SU-DHL-6 (cell line): ENCODE measurements around the gene NDUFA3.

Source experiments
- H2AFZ ChIP-seq: fragments of 200-600 bp; sonication (generic); 2 replicates; pipeline ENCODE4 v1.6.1; 2014; ENCODE audit warnings: low read depth, mild to moderate bottlenecking, moderate library complexity, mixed read lengths, antibody characterized with exemption, low read length; ENCODE audit not compliant: severe bottlenecking
- H3F3A ChIP-seq: fragments of 200-600 bp; shearing (Covaris generic); 2 replicates; pipeline ENCODE4 v1.6.0; 2016; ENCODE audit warnings: antibody characterized with exemption, mild to moderate bottlenecking; ENCODE audit not compliant: insufficient read depth
- H3K27ac ChIP-seq: fragments of 200-600 bp; sonication (generic); 2 replicates; pipeline ENCODE4 v1.5.1; 2016; ENCODE audit warnings: low read depth, mild to moderate bottlenecking, low read length, moderate library complexity, mixed read lengths
- H3K27me3 ChIP-seq: fragments of 200-600 bp; sonication (generic), shearing (Covaris generic); 2 replicates; pipeline ENCODE4 v1.6.0; 2014; ENCODE audit warnings: mild to moderate bottlenecking, low read length
- H3K36me3 ChIP-seq: fragments of 200-600 bp; sonication (generic); 2 replicates; pipeline ENCODE4 v1.6.1; 2014; ENCODE audit warnings: mild to moderate bottlenecking, low read length, mixed read lengths
- H3K4me2 ChIP-seq: fragments of 300-600, 200-600 bp; shearing (Covaris generic), sonication (generic); 2 replicates; pipeline ENCODE4 v1.6.0; 2014; ENCODE audit warnings: low read length, low read depth, mild to moderate bottlenecking; ENCODE audit not compliant: poor library complexity, severe bottlenecking
- H3K4me3 ChIP-seq: fragments of 200-600 bp; sonication (generic); 2 replicates; pipeline ENCODE4 v1.5.1; 2014; ENCODE audit warnings: antibody characterized with exemption, low read length, mild to moderate bottlenecking, mixed read lengths; ENCODE audit not compliant: insufficient read depth, poor library complexity, severe bottlenecking
- H3K79me2 ChIP-seq: fragments of 200-600 bp; sonication (generic); 2 replicates; pipeline ENCODE4 v1.6.1; 2014; ENCODE audit warnings: mild to moderate bottlenecking, low read length, moderate library complexity; ENCODE audit not compliant: insufficient read depth
- H3K9ac ChIP-seq: fragments of 200-600 bp; sonication (generic); 2 replicates; pipeline ENCODE4 v1.7.0; 2014; ENCODE audit warnings: mild to moderate bottlenecking, low read length
- H3K9me2 ChIP-seq: fragments of 200-600 bp; sonication (generic); replicated peaks from 2 replicates; pipeline ENCODE4 v1.6.1; 2014; ENCODE audit warnings: low read length; ENCODE audit not compliant: insufficient read depth
- H3K9me3 ChIP-seq: fragments of 200-600 bp; sonication (generic); 2 replicates; pipeline ENCODE4 v1.6.1; 2014; ENCODE audit warnings: low read length, mixed read lengths; ENCODE audit not compliant: insufficient read depth
- H4K20me1 ChIP-seq: fragments of 200-600 bp; sonication (generic); 2 replicates; pipeline ENCODE4 v1.6.1; 2014; ENCODE audit warnings: low read depth, mild to moderate bottlenecking, antibody characterized with exemption, low read length, moderate library complexity, mixed read lengths
- EZH2phosphoT487 ChIP-seq: fragments of 200-600 bp; sonication (generic), shearing (Covaris generic); conservative IDR thresholded peaks from 2 replicates; pipeline ENCODE4 v1.6.1; 2018; ENCODE audit warnings: mild to moderate bottlenecking, antibody characterized with exemption, low read length, moderate library complexity, mixed read lengths
- TF ChIP-seq, protein P1 (sequence below): fragments of 200-600 bp; sonication (generic); IDR thresholded peaks from one replicate; pipeline ENCODE4 v1.5.1; 2017; ENCODE audit warnings: antibody characterized with exemption, mild to moderate bottlenecking, low read length, moderate library complexity; ENCODE audit not compliant: insufficient read depth, poor library complexity, severe bottlenecking

The NDUFA3 gene

DNA sequence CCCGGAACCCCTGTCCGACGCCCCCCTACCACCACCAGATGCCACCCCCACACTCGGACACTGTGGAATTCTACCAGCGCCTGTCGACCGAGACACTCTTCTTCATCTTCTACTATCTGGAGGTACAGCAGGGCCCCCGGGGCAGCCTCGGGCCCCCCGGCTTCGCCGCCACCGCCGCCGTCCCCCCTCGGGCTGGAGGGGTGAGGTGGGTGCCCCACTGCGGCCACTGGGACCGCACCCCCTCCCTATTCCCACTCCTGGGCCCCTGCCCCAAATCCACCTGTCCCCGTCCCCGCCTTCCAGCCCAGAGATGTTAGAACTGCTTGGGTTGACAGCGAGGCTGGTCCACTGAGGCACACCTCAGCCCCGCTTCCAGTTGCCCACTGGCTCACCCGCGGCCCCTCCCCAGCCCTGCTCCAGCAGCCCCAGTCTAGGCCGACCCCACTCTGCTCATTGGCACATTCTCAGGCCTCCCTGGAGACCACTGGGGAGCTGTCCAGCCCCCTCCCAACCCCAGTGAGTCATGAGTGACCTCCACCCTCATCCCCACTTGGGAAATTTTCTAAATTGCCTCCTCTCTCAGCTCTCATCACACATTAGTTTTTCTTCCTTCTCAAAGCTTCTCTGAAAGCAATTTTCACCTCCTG is 50.3 kb downstream of the NDUFA3 start:
- H2AFZ ChIP-seq = no peak overlapping the region
- no peaks in the 10 kb centered on the region for H3K9me3 ChIP-seq
- no peak overlapping the region for H3K9ac ChIP-seq
- H3K27me3 ChIP-seq = no peaks in the 10 kb centered on the region
- no peak overlapping the region for H3K27ac ChIP-seq
- H4K20me1 ChIP-seq = no peaks in the 10 kb centered on the region
- no peaks in the 10 kb centered on the region for H3K9me2 ChIP-seq
- H3K36me3 ChIP-seq = no peaks in the 10 kb centered on the region
- peaks cover 8% of the 10 kb centered on the region; the same call in 1 of the 2 replicates for H3F3A ChIP-seq
- H3K4me2 ChIP-seq = no peak overlapping the region
- no peaks in the 10 kb centered on the region for H3K79me2 ChIP-seq
- no peak overlapping the region for H3K4me3 ChIP-seq
- TF ChIP-seq EZH2phosphoT487 = no peak
- TF ChIP-seq, protein P1, sequence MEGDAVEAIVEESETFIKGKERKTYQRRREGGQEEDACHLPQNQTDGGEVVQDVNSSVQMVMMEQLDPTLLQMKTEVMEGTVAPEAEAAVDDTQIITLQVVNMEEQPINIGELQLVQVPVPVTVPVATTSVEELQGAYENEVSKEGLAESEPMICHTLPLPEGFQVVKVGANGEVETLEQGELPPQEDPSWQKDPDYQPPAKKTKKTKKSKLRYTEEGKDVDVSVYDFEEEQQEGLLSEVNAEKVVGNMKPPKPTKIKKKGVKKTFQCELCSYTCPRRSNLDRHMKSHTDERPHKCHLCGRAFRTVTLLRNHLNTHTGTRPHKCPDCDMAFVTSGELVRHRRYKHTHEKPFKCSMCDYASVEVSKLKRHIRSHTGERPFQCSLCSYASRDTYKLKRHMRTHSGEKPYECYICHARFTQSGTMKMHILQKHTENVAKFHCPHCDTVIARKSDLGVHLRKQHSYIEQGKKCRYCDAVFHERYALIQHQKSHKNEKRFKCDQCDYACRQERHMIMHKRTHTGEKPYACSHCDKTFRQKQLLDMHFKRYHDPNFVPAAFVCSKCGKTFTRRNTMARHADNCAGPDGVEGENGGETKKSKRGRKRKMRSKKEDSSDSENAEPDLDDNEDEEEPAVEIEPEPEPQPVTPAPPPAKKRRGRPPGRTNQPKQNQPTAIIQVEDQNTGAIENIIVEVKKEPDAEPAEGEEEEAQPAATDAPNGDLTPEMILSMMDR = no peak

DNA sequence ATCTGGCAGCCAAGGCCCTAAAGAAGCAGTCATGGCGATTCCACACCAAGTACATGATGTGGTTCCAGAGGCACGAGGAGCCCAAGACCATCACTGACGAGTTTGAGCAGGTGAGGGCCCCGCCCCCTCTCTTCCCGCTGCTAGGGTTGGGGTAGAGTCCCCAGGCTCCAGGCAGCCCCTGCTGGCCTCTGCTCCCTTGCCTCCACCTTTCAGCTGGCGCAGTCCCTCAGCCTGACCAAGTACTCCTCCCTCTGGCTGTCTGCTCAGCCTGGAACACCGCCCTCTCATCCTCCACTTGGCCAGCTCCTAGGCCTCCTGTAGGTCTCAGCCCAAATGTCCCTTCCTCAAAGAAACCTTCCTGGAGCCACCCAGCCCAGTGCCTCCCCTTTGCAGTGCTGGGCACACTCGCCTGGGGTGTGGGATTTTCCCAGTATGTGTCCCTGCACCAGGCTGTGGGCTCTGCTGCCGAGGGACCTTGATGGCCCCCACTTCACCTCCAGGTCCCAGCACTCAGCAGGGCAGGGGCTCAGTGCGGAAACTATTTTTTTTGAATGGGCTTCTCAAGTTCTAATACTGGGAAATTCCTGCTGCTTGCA is 51.2 kb downstream of the NDUFA3 start:
- Histone ChIP-seq H3K4me3 (no peak overlapping the region), H3K9me3 (no peaks in the 10 kb centered on the region), H3F3A (peaks cover 16% of the 10 kb centered on the region; the same call in 1 of the 2 replicates), H3K79me2 (no peaks in the 10 kb centered on the region), H2AFZ (no peak overlapping the region), H4K20me1 (no peaks in the 10 kb centered on the region), H3K9ac (no peak overlapping the region), H3K36me3 (no peaks in the 10 kb centered on the region), H3K27ac (no peak overlapping the region), H3K27me3 (no peaks in the 10 kb centered on the region), H3K9me2 (no peaks in the 10 kb centered on the region), H3K4me2 (no peak overlapping the region)
- TF ChIP-seq, protein P1 = no peak
- TF ChIP-seq EZH2phosphoT487 = no peak

DNA sequence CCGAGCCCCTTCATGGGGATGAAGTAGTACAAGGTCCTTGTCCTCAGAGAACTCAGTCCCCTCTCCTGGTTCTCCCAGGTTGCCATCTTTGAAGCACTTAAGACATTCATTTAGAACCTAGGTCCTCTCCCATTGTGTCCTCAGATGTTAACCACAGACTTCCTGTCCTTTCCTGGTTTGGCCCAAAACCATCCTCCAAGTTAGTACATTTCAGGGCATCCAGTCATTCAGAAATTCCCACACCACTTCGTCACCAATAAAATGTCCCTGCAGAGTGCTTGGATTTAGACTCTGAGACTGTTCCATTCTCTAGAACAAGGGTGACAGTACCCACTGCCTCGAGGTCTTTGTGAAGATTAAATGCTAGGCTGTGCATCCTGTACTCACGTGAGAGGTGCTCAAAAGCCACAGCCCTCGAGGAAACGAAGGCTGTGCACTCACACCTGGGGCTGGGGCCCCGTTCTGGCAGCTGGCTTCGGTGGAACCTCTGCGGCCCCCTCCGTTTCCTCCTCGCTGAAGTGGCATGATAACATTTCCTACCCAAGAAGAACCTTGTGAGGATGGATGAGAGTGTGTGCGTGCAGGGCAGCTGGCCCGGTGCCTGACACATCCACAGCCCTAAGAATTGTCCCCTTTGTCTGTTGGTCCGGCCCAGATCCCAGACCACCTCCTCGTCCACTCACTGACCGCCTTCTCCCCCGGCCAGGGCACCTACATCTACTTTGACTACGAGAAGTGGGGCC is 52.1 kb downstream of the NDUFA3 start:
- no peak for TF ChIP-seq EZH2phosphoT487
- TF ChIP-seq, protein P1 = no peak
- H3K79me2 ChIP-seq = no peaks in the 10 kb centered on the region
- H4K20me1 ChIP-seq = no peaks in the 10 kb centered on the region
- no peaks in the 10 kb centered on the region for H3K27me3 ChIP-seq
- H3K9me2 ChIP-seq = no peaks in the 10 kb centered on the region
- H3K27ac ChIP-seq = no peak overlapping the region
- no peaks in the 10 kb centered on the region for H3K9me3 ChIP-seq
- H3F3A ChIP-seq = peaks cover 22% of the 10 kb centered on the region; the same call in 1 of the 2 replicates
- H3K4me2 ChIP-seq = no peak overlapping the region
- no peak overlapping the region for H2AFZ ChIP-seq
- H3K4me3 ChIP-seq = no peak overlapping the region
- no peaks in the 10 kb centered on the region for H3K36me3 ChIP-seq
- no peak overlapping the region for H3K9ac ChIP-seq
